EL (cell line): ENCODE data around the gene AFAP1.

ENCODE experiments used
- DNase-seq: peaks from one replicate; pipeline ENCODE4 v3.0.0-alpha.2; 2016

Gene AFAP1

DNA sequence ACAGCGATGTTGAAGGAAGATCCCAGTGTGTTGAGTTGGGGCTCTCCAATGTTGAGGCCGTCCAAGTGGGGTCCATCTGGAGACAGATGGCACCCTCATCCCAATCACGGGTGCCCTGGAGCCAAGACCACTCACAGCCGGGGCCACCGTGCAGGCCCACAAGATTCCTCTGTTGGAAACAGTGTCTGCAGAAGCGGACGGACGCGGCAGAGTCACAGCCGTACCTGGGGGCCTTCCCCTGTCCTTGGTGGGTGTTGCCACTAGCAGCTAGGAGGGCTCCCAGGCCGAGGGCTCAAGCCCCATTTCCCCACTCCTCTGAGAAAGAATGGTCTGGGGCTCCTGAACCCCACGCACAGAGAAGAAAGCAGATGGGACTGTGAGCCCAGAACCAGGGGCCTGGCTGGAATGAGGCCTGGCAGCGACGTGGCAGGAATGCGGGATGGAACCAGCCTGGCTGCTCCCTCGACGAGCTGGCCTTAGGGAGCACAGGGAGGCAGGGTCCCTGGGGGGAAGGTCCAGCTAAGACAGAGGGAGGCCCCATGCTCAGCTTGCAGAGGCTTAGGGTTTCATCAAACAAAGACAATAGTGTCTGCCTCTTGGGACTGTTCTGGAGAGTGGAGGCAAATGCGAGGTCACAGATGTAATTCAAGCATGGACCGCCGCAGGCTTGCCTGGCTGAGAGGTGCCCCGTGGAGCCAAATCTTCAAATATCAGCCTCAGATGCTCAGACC is 228.9 kb downstream of the AFAP1 start:
- DNase-seq = no peak

- DNase-seq = no peak
Measured at GRCh38 chr4:7710126-7710525, 229.5 kb downstream of the AFAP1 start.

DNA sequence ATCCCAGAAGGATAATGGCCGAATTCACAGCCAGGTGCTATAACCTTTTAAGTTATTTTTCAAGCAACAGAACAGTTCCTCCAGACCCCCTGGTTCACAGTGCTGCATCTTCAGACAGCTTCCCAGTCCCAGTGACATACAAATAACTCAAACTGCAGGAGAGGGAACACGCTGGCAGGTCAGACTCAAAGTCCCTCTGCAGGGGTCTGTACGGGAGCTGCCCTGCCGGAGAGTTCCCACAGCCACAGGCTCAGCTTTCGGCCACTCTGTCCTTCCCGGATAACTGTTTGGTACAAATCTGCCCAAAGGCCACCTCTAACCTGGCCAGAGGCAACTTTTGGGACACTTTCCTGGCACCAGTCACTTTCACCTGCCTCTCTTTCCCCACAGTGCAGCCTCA is 230.2 kb downstream of the AFAP1 start:
- DNase-seq = no peak

- no peak for DNase-seq
Measured at GRCh38 chr4:7708981-7709380, 230.7 kb downstream of the AFAP1 start.
